A549 treated with AZD2906 at 1 μM for 4 hours (cell line): ENCODE measurements around the gene PABPC1L2B. TPM values are rescaled to one million over a fixed set of nuclear protein-coding genes. Genes with fewer than 3 reads are reported as not detected.

Source experiments
- total RNA-seq: library from RNA; stranded (reverse); fragments of 200-300 nt; extraction: Qiagen RNA extraction; gene quantifications from 5 replicates; pipeline ENCODE4 v1.2.3, GENCODE V29; 2022

The PABPC1L2B gene
- total RNA-seq, result 0.03 TPM in 1 of 5 replicates, not detected in the others

DNA sequence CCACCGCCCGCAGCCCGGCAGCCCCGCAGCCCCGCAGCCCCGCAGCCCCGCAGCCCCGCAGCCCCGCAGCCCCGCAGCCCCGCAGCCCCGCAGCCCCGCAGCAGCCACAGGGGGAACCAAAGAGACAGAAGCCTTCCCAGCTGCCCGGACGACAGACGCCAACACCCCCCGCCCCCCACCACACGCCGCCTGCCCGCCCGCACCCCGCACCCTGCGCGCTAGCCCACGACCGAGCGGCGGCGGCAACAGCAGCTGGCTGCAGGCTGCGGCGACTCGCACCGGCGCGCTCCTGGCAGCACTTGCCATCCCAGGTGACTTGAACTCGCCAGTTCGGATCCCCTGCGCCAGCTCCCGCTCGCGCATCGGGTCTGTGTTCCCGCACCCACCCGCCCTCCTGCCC, at the start of gene PABPC1L2B:
Gene PABPC1L2B (plus strand): TSS at position 207 of the 400 bp plus-strand sequence. CDS start 704 bp downstream, outside the sequence.

Other genes starting within 250 kb of the PABPC1L2B start
- 0.17 TPM in 1 of 5 replicates, not detected in the others for gene DMRTC1B, start 226.0 kb upstream of the PABPC1L2B start, total RNA-seq
- gene FAM236B, start 220.3 kb upstream of the PABPC1L2B start, total RNA-seq, result not detected in 5 replicates
- not detected in 5 replicates for gene FAM236D, start 194.7 kb upstream of the PABPC1L2B start, total RNA-seq
- gene FAM236C, start 90.3 kb upstream of the PABPC1L2B start, total RNA-seq, result not detected in 5 replicates
- not detected in 5 replicates for gene FAM236A, start 64.7 kb upstream of the PABPC1L2B start, total RNA-seq
- gene DMRTC1, start 59.1 kb upstream of the PABPC1L2B start, total RNA-seq, result not detected in 5 replicates
- not detected in 5 replicates for gene PABPC1L2A, start 76.6 kb downstream of the PABPC1L2B start, total RNA-seq
- gene NAP1L2, start 211.9 kb downstream of the PABPC1L2B start, total RNA-seq, result 0.94 to 1.1 TPM (median 1.0 TPM) in 5 replicates